Sigmoid colon (tissue), 4 donors: Measurements from ENCODE around the gene TMEM239.

Experiments
- EP300 ChIP-seq, 4 donors: sonication (generic); formaldehyde crosslinking; IDR thresholded peaks; one replicate each; pipeline ENCODE4 v1.6.1; 2017; ENCODE audit warnings: antibody characterized with exemption in 4 of 4
- POLR2A ChIP-seq, 2 donors: fragments of 450-650 bp; IDR thresholded peaks; one replicate each; pipeline ENCODE4 v1.6.1; 2016; ENCODE audit warnings: antibody characterized with exemption in 2 of 2, mild to moderate bottlenecking in 2 of 2, moderate library complexity in 2 of 2
- TF ChIP-seq, protein P1 (sequence below), 4 experiments: fragments of 450-650 bp in 3 of 4; fragments of 200-600 bp in 1 of 4; IDR thresholded peaks; one replicate each; pipeline ENCODE4 v1.5.1; 2016 to 2019; ENCODE audit warnings: antibody characterized with exemption in 4 of 4, mild to moderate bottlenecking in 3 of 4, moderate library complexity in 2 of 4

DNA sequence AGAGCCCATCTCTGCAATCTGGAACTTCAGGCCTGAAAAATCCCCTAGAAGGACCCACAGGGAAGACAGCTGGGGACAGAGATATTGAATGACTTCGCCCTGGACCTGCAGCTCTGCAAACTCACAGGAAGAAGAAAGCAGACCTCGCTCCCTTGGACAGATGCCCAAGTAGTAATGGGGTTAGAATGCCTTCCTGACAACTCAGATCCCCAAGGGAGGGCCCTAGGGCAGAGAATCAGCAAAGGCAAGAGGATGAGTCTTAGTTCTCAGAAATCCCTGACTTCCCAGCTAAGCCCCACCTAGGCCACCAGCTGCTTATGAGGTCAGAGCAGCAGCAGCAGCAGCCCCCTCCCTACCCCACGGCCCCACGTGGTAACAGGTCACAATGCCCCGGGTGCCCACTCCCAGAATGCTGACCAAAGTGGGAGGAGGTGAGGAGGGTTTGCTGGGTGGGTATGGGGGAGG, 1.5 kb upstream of the TMEM239 start, which contains the start of gene C20orf141:
- TF ChIP-seq, protein P1, sequence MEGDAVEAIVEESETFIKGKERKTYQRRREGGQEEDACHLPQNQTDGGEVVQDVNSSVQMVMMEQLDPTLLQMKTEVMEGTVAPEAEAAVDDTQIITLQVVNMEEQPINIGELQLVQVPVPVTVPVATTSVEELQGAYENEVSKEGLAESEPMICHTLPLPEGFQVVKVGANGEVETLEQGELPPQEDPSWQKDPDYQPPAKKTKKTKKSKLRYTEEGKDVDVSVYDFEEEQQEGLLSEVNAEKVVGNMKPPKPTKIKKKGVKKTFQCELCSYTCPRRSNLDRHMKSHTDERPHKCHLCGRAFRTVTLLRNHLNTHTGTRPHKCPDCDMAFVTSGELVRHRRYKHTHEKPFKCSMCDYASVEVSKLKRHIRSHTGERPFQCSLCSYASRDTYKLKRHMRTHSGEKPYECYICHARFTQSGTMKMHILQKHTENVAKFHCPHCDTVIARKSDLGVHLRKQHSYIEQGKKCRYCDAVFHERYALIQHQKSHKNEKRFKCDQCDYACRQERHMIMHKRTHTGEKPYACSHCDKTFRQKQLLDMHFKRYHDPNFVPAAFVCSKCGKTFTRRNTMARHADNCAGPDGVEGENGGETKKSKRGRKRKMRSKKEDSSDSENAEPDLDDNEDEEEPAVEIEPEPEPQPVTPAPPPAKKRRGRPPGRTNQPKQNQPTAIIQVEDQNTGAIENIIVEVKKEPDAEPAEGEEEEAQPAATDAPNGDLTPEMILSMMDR (IDR thresholded peaks at IDR 0.05): no peak
- TF ChIP-seq POLR2A (IDR thresholded peaks at IDR 0.05) (no peak), EP300 (IDR thresholded peaks at IDR 0.05) (no peak)
